ENCODE results near the gene ACO2.

DNA sequence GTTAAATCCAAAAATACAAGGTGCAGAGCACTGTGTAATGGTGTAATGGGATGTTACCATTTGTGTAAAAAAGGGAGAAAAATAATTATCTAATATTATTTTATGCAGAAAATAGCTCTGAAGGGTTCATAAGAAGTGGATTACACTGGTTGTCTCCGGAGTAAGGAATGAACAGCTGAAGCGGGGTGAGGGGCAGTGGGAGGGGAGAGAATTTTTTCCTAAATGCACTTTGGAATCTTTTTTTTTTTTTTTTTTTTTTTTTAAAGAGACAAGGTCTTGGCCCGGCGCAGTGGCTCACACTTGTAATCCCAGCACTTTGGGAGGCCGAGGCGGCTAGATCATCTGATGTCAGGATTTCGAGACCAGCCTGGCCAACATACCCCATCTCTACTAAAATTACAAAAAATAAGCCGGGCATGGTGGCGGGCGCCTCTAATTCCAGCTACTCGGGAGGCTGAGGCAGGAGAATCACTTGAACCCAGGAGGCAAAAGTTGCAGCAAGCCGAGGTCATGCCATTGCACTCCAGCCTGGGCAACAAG is 82.1 kb downstream of the ACO2 start:
- TF ChIP-seq, protein P1, sequence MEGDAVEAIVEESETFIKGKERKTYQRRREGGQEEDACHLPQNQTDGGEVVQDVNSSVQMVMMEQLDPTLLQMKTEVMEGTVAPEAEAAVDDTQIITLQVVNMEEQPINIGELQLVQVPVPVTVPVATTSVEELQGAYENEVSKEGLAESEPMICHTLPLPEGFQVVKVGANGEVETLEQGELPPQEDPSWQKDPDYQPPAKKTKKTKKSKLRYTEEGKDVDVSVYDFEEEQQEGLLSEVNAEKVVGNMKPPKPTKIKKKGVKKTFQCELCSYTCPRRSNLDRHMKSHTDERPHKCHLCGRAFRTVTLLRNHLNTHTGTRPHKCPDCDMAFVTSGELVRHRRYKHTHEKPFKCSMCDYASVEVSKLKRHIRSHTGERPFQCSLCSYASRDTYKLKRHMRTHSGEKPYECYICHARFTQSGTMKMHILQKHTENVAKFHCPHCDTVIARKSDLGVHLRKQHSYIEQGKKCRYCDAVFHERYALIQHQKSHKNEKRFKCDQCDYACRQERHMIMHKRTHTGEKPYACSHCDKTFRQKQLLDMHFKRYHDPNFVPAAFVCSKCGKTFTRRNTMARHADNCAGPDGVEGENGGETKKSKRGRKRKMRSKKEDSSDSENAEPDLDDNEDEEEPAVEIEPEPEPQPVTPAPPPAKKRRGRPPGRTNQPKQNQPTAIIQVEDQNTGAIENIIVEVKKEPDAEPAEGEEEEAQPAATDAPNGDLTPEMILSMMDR (conservative IDR thresholded peaks at IDR 0.05; ENCODE audit: low read length), result no peak
- TF ChIP-seq EZH2phosphoT487 (IDR thresholded peaks at IDR 0.05; ENCODE audit: borderline replicate concordance), result no peak
